ENCODE data around the gene CABLES1.
A peak's percentile ranks its signal among the peaks of the same experiment; 100 is the strongest.
"Not testable (repeated sequence)": the region's sequence is repeated elsewhere in the genome, so short reads cannot be mapped to it uniquely, and the experiment has no call there.

The CABLES1 gene

DNA sequence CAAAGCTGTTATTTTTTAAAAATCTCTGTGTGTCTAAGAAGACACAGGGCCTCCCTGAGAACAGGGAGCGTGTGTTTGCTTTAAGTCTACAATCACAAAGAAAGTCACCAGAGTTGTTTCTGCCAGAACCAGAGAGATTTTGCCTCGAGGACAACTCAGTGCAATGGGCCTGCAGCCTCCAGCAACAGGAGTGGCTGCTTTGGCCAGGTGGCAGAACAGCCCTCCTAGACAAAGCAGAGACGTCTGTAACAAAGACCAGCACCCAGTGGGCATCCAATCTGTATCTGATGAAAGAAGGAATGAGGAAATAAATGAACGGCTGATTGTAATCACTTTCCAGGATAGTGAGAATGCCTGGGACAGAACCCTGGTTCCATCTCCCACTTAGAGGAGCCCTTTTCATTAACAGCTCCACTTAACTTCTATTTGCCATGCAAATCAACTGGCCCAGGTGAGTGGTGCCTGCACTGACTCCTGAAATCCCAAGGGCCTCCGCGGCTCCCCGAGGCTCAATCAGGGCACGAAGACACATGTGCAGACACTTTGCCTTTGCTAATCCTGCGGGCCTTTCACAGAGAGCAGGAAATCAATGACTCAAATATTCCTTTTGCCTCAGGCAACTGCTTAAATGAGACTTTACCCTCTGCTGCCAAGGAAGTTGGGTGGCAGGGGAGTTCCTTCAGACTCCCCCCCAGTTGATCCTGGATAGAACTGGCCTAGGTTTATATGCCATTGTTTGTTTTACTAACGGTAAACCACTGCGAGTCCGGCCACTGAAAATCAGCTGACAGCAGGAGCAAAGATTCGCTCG lies 146.5 kb downstream of the CABLES1 start:
- H3K9me3 ChIP-seq (ENCODE audit: low read depth, low read length): no peaks in the 10 kb centered on the region
- DNase-seq (ENCODE audit: low read depth, low spot score): peak; percentile 48
- peak overlapping the region; percentile 1; the same call in 1 of the 2 replicates for H3K4me3 ChIP-seq
- no peak overlapping the region for H3K9ac ChIP-seq (ENCODE audit: insufficient read length)
- no peak overlapping the region for H3K27ac ChIP-seq
- TF ChIP-seq EZH2 (IDR thresholded peaks at IDR 0.05) (no peak), FOXP2 (optimal IDR thresholded peaks at IDR 0.05; ENCODE audit: control extremely low read depth, extremely low read length, insufficient read depth) (no peak), POLR2AphosphoS5 (IDR thresholded peaks at IDR 0.05; ENCODE audit: borderline replicate concordance, low read depth, low read length) (no peak)
- no peaks in the 10 kb centered on the region for H3K36me3 ChIP-seq (ENCODE audit: insufficient read depth, low read length)

DNA sequence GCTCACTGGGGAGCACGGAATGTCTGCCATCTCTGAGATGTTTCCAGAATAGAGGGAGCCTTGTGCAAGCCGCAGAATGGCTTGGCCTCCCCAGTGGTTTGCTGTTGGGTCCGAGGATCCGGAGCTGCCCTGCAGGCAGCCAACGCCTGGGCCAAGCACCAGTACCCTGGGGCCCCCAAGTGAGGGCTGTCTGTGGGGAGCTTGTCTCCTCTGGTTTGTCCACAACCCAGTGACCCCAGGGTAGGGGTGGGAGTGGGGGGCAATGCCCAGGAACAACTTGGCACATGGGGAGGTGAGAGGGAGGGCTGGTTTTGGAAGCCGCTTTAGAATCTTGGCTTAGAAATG lies 147.1 kb downstream of the CABLES1 start:
- Histone ChIP-seq H3K4me3 (0 out of 2 replicates have a peak overlapping the region, but pooled peaks have one; percentile 1), H3K27ac (no peak overlapping the region), H3K36me3 (ENCODE audit: insufficient read depth, low read length) (no peaks in the 10 kb centered on the region), H3K9me3 (ENCODE audit: low read depth, low read length) (no peaks in the 10 kb centered on the region), H3K9ac (ENCODE audit: insufficient read length) (no peak overlapping the region)
- no peak for TF ChIP-seq EZH2 (IDR thresholded peaks at IDR 0.05)
- DNase-seq (ENCODE audit: low read depth, low spot score): no peak

DNA sequence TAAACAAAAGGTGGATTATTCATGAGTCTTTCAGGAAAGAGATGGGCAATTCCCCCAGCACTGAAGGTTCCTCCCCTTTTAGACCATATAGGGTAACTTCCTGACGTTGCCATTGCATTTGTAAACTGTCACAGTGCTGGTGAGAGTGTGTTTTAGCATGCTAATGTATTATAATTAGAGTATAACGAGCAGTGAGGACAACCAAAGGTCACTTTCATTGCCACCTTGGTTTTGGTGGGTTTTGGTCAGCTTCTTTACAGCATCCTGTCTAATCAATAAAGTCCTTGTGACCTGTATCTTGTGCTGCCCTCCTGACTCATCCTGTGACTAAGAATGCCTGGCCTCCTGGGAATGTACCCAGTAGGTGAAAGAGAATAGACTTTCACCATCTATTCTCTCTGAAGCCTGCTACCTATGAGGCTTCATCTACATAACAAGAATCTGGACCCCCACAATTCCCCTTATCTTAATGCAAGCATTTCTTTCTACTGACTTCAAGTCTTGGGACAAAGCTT lies 148.7 kb downstream of the CABLES1 start:
- no peak for DNase-seq (ENCODE audit: low read depth, low spot score)

DNA sequence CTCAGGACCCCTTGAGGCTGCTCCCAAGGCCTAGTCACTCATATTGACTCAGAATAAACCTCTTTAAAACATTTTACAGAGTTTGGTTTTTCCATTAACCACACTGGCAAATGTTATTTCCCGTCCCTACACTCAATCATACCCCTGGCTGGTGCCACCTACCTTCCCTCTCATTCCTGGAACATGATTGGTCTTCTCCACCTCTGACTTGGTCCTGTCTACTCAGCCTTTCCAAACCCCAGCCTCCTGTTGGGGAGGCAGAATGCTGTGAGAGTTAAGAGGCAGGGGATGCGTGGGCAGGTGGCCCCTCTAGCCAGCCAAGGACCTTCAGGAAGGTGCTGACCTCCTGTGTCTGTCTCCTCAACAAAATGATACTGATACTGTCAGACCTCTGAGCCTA lies 149.3 kb downstream of the CABLES1 start:
- no peak for DNase-seq (ENCODE audit: low read depth, low spot score)
- no peaks in the 10 kb centered on the region for H3K9me3 ChIP-seq (ENCODE audit: low read depth, low read length)
- H3K9ac ChIP-seq (ENCODE audit: insufficient read length): no peak overlapping the region
- no peaks in the 10 kb centered on the region for H3K36me3 ChIP-seq (ENCODE audit: insufficient read depth, low read length)
- H3K4me3 ChIP-seq: no peak overlapping the region
- no peak overlapping the region for H3K27ac ChIP-seq
- no peak for TF ChIP-seq FOXP2 (optimal IDR thresholded peaks at IDR 0.05; ENCODE audit: control extremely low read depth, extremely low read length, insufficient read depth)
- TF ChIP-seq EZH2 (IDR thresholded peaks at IDR 0.05): no peak
- TF ChIP-seq POLR2AphosphoS5 (IDR thresholded peaks at IDR 0.05; ENCODE audit: borderline replicate concordance, low read depth, low read length): no peak

More for the DNA sequence above, 148.7 kb downstream of the CABLES1 start:
- no peaks in the 10 kb centered on the region for H3K36me3 ChIP-seq (ENCODE audit: insufficient read depth, low read length)
- no peak overlapping the region for H3K27ac ChIP-seq
- no peak overlapping the region for H3K9ac ChIP-seq (ENCODE audit: insufficient read length)
- H3K9me3 ChIP-seq (ENCODE audit: low read depth, low read length): no peaks in the 10 kb centered on the region
- TF ChIP-seq POLR2AphosphoS5 (IDR thresholded peaks at IDR 0.05; ENCODE audit: borderline replicate concordance, low read depth, low read length) (no peak), EZH2 (IDR thresholded peaks at IDR 0.05) (no peak), FOXP2 (optimal IDR thresholded peaks at IDR 0.05; ENCODE audit: control extremely low read depth, extremely low read length, insufficient read depth) (no peak)
- H3K4me3 ChIP-seq: no peak overlapping the region

DNA sequence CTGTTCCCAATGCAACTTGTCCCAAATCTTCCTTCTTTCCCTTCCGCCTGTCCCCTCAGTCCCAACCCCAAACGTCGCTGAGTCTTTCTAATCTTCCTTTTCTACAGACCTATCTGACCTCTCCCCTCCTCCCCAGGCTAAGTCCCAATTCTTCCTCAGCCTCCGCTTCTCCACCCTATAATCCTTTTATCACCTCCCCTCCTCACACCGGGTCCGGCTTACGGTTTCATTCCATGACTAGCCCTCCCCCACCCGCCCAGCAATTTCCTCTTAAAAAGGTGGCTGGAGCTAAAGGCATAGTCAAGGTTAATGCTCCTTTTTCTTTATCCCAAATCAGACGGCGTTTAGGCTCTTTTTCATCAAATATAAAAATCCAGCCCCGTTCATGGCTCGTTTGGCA lies 150.3 kb downstream of the CABLES1 start:
- not testable (repeated sequence) for DNase-seq (ENCODE audit: low read depth, low spot score); H3K9me3 ChIP-seq (ENCODE audit: low read depth, low read length); H3K36me3 ChIP-seq (ENCODE audit: insufficient read depth, low read length); H3K27ac ChIP-seq; H3K4me3 ChIP-seq; H3K9ac ChIP-seq (ENCODE audit: insufficient read length)

- Histone ChIP-seq H3K4me3 (no peak overlapping the region), H3K27ac (no peak overlapping the region), H3K9me3 (ENCODE audit: low read depth, low read length) (no peaks in the 10 kb centered on the region), H3K36me3 (ENCODE audit: insufficient read depth, low read length) (no peaks in the 10 kb centered on the region), H3K9ac (ENCODE audit: insufficient read length) (no peak overlapping the region)
- no peak for DNase-seq (ENCODE audit: low read depth, low spot score)
- no peak for TF ChIP-seq FOXP2 (optimal IDR thresholded peaks at IDR 0.05; ENCODE audit: control extremely low read depth, extremely low read length, insufficient read depth)
- TF ChIP-seq EZH2 (IDR thresholded peaks at IDR 0.05): no peak
- no peak for TF ChIP-seq POLR2AphosphoS5 (IDR thresholded peaks at IDR 0.05; ENCODE audit: borderline replicate concordance, low read depth, low read length)
Measured at GRCh38 chr18:23291456-23292205, 156.3 kb downstream of the CABLES1 start.

DNA sequence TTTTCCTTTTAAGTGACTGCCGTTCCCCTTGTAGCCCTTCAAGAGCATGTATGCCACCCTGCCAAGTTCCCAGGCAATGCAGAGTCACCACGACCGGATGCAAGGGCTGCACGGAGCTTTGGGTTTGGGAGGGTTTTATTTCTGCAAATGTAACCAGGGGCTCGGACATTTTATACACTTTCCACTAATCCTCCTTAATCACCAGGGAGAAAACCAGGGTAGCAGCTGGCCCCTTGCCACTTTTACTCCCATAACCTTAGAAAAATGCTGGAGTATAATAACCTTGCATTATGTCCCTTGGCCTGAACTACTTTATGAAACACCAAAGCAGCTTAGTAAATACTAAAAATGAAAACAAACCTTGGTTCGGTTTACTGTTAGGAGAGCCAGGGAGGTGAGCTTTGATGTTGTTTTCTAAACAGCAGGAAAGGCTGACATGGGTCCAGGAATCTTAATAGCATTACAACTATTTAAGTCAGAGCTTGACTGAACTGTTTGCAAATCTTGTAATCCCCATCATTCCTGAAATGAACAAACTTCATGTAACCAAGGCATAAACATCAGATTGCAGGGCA lies 165.0 kb downstream of the CABLES1 start:
- Histone ChIP-seq H3K4me3 (no peak overlapping the region), H3K36me3 (ENCODE audit: insufficient read depth, low read length) (no peaks in the 10 kb centered on the region), H3K9me3 (ENCODE audit: low read depth, low read length) (no peaks in the 10 kb centered on the region), H3K9ac (ENCODE audit: insufficient read length) (no peak overlapping the region), H3K27ac (no peak overlapping the region)
- DNase-seq (ENCODE audit: low read depth, low spot score): no peak
- TF ChIP-seq EZH2 (IDR thresholded peaks at IDR 0.05): no peak
- no peak for TF ChIP-seq POLR2AphosphoS5 (IDR thresholded peaks at IDR 0.05; ENCODE audit: borderline replicate concordance, low read depth, low read length)
- no peak for TF ChIP-seq FOXP2 (optimal IDR thresholded peaks at IDR 0.05; ENCODE audit: control extremely low read depth, extremely low read length, insufficient read depth)

GRCh38 chr18:23301972-23302371 lies 166.7 kb downstream of the CABLES1 start:
- TF ChIP-seq EZH2 (IDR thresholded peaks at IDR 0.05): no peak
- no peak for TF ChIP-seq POLR2AphosphoS5 (IDR thresholded peaks at IDR 0.05; ENCODE audit: borderline replicate concordance, low read depth, low read length)
- TF ChIP-seq FOXP2 (optimal IDR thresholded peaks at IDR 0.05; ENCODE audit: control extremely low read depth, extremely low read length, insufficient read depth): no peak
- Histone ChIP-seq H3K9ac (ENCODE audit: insufficient read length) (no peak overlapping the region), H3K9me3 (ENCODE audit: low read depth, low read length) (no peaks in the 10 kb centered on the region), H3K36me3 (ENCODE audit: insufficient read depth, low read length) (no peaks in the 10 kb centered on the region), H3K4me3 (no peak overlapping the region), H3K27ac (no peak overlapping the region)
- DNase-seq (ENCODE audit: low read depth, low spot score): no peak

All from SK-N-MC (cell line).